ENCODE measurements around the gene THTPA.

The THTPA gene

DNA sequence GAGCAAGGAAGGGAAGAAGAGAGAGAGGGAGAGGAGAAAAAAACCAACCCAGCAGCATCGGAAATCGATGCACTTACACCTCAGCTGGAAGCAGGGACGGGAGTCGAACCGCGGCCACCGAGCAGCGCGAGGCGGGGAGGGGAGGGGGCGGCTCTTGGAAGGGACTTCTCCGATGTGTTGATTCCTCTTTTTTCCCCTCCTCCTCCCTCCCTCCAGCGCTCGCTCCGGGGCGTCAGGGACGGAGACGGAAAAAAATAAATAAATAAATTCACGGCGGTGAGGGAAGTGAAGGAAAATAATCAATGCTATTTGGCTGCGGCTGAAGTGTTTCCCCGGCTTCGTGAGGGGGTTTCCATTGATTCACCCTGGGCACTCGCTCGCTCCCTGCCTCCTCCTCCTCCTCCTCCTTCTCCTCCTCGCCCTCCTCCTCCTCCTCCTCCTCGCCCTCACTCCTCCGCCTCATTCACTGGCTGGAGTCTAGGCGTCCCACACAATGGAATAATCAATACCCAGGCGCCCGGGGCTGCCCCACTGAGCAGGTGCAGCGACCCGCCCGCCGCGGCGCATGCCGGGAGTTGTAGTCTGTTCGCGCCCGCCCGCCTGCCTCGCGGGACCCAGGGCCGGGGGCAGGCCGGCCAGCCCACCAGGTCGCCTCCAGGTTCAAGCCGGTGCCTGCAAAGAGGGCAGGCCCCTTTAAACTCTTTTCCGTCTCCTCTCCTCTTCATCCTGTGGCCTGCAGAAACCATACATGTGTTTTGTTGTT lies 4.6 kb upstream of the THTPA start, which contains the start of gene ZFHX2:
ZFHX2 (minus strand) TSS at position 500 of the 763 bp plus-strand sequence. CDS start 16,440 bp downstream, outside the sequence.
- DNase-seq (ENCODE audit: low spot score), result peak; percentile 81

GRCh38 chr14:23555533-23555881 lies 564 bp upstream of the THTPA start:
- DNase-seq (ENCODE audit: low spot score), result no peak

DNA sequence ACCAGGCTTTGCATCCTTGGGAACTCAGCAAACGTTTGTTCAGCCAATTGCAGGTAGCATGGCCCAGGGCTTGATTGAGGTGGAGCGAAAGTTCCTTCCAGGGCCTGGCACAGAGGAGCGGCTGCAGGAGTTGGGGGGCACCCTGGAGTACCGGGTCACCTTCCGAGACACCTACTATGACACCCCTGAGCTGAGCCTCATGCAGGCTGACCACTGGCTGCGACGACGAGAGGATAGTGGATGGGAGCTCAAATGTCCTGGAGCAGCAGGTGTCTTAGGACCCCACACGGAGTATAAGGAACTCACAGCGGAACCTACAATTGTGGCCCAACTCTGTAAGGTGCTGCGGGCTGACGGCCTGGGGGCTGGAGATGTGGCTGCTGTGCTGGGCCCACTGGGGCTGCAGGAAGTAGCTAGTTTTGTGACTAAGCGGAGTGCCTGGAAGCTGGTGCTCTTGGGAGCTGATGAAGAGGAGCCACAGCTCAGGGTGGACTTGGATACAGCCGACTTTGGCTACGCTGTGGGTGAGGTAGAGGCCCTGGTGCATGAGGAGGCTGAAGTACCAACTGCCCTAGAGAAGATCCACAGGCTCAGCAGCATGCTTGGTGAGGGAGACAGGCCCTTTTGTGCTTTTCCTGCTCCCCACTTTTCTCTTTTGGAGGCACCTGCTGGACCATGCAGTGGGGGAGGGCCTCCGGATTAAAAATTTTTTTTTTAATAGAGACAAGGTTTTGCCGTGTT lies 799 bp downstream of the THTPA start:
- DNase-seq (ENCODE audit: low spot score), result no peak

GRCh38 chr14:23557521-23557920 lies 1.4 kb downstream of the THTPA start:
- no peak for DNase-seq (ENCODE audit: low spot score)

DNA sequence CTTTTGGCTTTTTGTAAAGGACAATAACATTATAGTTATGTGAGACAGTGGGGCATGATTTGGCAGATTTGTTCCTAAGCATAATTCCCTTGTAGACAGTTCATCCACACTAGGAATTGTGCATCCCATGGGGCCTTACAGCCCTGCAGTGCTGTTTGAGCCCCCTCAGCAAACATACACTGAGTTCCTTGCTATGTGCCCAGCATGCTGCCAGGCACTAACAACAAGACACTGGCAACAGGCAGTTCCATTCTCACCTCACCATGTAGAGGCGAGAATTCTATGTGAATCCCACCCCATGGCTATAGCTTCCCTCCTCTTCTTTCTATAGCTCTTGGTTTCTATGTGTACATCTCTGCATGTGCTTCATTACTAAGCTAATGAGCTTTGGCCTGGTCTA lies 1.9 kb downstream of the THTPA start:
- no peak for DNase-seq (ENCODE audit: low spot score)

GRCh38 chr14:23558346-23559009 lies 2.4 kb downstream of the THTPA start:
- DNase-seq (ENCODE audit: low spot score), result no peak

DNA sequence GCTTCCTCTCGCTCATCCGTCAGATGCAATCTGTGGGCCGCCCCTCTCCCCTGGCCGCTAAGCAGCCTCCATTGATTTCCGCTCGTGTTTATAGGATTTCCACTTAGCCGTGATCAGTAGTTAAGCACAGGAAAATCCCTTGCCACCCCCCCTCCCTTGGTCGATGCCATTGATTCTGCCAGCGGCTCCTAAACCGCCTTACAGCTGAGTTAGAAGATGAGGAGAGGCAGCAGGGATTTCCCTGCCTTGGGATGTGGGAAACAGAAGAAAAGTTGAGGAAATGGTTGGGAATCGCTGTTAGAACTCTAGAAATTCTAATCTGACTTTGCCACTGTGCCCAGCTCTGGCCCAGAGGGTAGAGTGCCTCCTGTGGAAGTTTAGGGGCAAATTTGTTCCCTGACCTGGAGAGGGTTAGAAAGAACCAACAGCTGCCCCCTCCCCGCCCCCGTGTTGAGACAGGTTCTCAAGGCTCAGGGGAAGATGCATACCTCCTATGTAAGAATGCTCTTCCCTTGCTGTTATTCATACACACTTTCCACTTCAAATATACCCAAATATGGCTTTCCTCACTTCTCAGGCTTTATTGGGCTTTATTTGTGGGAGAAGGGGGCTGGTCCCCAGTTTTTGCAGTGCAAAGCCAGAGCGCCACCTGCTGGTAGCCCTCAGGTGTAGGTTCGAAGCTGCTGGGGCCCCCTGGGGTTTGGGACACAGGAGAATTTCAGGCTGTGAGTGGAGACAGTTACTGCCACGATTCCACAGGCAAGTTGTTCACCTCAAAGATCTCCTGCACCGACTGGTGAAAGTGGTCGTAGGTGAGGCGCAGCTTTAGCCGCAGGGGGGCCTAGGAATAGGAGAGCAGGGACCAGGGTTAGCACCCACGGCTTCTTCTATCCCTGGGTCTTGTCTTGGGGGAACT lies 3.2 kb downstream of the THTPA start:
- DNase-seq (ENCODE audit: low spot score), result peak; percentile 76

DNA sequence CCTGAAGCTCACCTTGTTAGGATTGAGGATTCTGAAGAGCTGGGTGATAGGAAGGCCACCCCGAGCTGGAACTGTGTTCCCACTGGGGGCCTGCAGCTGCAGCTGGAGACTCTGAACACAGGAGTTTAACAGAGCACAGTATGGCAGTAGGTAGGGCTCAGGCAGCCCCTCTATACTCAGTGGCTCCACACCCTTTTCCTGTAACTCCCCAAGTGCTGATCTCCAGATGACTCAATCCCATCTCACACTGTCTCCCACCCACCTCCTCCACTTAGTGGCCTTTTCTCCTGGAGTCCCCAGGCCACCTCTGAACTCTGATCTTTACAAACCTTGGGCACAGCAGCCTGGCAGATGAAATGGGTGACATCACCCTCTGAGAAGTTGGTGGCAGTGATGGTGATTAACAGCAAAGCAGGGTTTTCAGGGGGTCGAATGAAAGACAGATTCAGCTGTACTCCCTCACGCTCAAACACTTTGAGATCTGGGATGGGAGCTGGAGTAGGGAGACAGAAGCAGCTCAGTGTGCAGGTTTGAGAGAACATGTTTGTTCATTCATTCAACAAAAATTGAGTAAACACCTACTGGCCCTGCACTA lies 4.0 kb downstream of the THTPA start:
- DNase-seq (ENCODE audit: low spot score), result no peak

- no peak for DNase-seq (ENCODE audit: low spot score)
These were observed 5.2 kb downstream of the THTPA start for GRCh38 chr14:23561259-23561658.

GRCh38 chr14:23561873-23562821 lies 6.1 kb downstream of the THTPA start:
- DNase-seq (ENCODE audit: low spot score), result no peak

GRCh38 chr14:23562822-23563472 lies 6.9 kb downstream of the THTPA start:
- DNase-seq (ENCODE audit: low spot score), result peak; percentile 68

GRCh38 chr14:23563473-23564180 lies 7.6 kb downstream of the THTPA start:
- DNase-seq (ENCODE audit: low spot score), result no peak

GRCh38 chr14:23564181-23564812 lies 8.2 kb downstream of the THTPA start:
- no peak for DNase-seq (ENCODE audit: low spot score)

- DNase-seq (ENCODE audit: low spot score), result no peak
These were observed 8.8 kb downstream of the THTPA start for GRCh38 chr14:23564876-23565275.

DNA sequence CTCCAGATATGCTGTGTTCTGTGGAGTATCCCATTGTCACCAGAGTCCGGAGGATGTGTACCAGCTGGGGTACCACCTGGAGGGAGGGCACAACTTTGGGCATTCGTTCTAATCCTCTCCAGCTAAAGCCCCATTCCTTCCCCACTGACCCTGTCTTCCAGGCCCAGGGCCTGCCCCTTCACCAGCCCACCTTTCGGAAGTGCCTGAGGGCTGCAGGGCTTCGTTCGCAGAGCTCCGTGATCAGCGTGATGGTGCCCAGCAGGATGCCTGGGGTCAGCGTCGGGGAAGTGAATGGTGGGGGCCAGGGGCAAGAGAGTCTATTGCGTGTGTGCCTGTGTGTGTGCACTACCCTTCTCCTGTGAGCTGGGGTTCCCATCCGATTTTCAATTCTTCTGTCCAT lies 9.6 kb downstream of the THTPA start:
- DNase-seq (ENCODE audit: low spot score), result no peak

DNA sequence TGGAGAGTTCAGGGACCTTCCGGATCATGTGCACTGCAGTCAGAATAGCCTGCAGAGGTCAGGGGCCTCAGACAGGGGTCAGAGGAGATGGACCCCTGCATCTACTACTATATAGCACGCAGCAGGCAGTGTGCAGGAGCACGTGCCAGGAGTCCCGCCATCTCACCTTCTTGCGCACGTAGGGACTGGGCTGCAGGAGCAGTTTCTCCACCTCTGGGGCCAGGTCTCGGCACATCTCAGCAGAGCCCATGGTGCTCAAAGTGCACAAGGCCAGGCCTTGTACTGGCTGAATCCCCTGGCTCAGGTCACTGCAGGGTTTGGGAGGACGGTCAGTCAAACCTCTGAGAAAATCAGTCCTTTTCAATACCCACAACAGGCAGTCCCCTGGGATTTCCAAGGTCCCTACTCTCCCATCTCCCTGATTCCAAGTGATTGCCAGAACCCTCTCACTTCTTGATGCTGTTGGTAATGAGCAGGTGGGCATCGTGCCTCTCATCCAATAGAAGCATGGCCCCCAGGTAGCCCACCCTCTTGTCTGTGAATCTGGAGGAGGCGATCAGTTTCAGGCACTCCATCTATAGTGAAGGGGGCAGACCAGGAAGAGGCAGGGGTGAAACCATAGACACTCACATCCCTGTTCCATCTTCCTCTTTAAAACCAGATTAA lies 10.2 kb downstream of the THTPA start:
- no peak for DNase-seq (ENCODE audit: low spot score)

DNA sequence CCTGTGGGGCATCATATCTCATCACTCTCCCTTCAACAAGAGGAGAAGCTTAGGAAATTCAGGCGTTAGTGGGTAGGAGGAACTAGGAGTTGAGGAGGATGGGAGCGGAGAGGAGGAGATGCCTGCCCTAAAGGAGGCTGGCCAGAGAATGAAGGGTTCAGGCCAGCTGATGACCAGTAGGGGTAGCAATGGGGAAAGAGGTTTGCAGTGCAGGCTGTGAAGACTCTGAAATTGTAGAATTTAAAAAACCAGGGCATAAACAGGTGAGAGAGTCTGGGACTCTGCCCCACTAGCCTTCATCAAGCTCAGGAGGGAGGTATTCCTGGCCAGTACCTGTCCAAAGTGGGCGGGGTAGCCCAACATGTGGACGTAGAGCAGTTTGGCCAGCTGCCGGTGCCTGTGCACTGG lies 10.7 kb downstream of the THTPA start:
- peak; percentile 63 for DNase-seq (ENCODE audit: low spot score)
